Loucy (cell line): ENCODE data around the gene ABLIM1.

Experiments used
- H2AFZ ChIP-seq: fragments of 200-600 bp; sonication (generic); 2 replicates; pipeline ENCODE4 v1.6.0; 2016; ENCODE audit warnings: antibody characterized with exemption, mild to moderate bottlenecking, low read length, moderate library complexity
- H3F3A ChIP-seq: fragments of 200-600 bp; 2 replicates; pipeline ENCODE4 v1.6.0; 2016; ENCODE audit warnings: antibody characterized with exemption, low read depth, mild to moderate bottlenecking
- H3K27me3 ChIP-seq: fragments of 200-600 bp; sonication (generic); 2 replicates; pipeline ENCODE4 v1.6.1; 2014; ENCODE audit warnings: low read length, mild to moderate bottlenecking; ENCODE audit not compliant: insufficient read depth, poor library complexity, severe bottlenecking
- H3K36me3 ChIP-seq: fragments of 200-600 bp; sonication (generic); 2 replicates; pipeline ENCODE4 v1.6.1; 2016; ENCODE audit warnings: low read length; ENCODE audit not compliant: insufficient read depth
- H3K4me1 ChIP-seq: fragments of 200-600 bp; sonication (generic); 2 replicates; pipeline ENCODE4 v1.5.1; 2014; ENCODE audit warnings: low read length, mild to moderate bottlenecking; ENCODE audit not compliant: insufficient read depth, poor library complexity, severe bottlenecking
- H3K4me2 ChIP-seq: fragments of 200-600 bp; sonication (generic); 2 replicates; pipeline ENCODE4 v1.6.0; 2014; ENCODE audit warnings: antibody characterized with exemption, low read length, low read depth, mild to moderate bottlenecking; ENCODE audit not compliant: poor library complexity, severe bottlenecking
- H3K4me3 ChIP-seq: fragments of 200-600 bp; sonication (generic); 2 replicates; pipeline ENCODE4 v1.5.1; 2014; ENCODE audit warnings: low read length, mild to moderate bottlenecking, mixed read lengths; ENCODE audit not compliant: poor library complexity, severe bottlenecking
- H3K79me2 ChIP-seq: fragments of 200-600 bp; sonication (generic); 2 replicates; pipeline ENCODE4 v1.6.1; 2014; ENCODE audit warnings: low read length; ENCODE audit not compliant: insufficient read depth
- H3K9ac ChIP-seq: fragments of 200-600 bp; sonication (generic); 2 replicates; pipeline ENCODE4 v1.6.0; 2014; ENCODE audit warnings: mild to moderate bottlenecking, low read depth, low read length, moderate library complexity; ENCODE audit not compliant: poor library complexity, severe bottlenecking
- H3K9me2 ChIP-seq: fragments of 200-600 bp; sonication (generic); replicated peaks from 2 replicates; pipeline ENCODE4 v1.6.1; 2016; ENCODE audit warnings: low read depth, low read length, mixed read lengths
- H3K9me3 ChIP-seq: fragments of 200-600 bp; sonication (generic); 2 replicates; pipeline ENCODE4 v1.6.1; 2014; ENCODE audit warnings: mild to moderate bottlenecking, antibody characterized with exemption, low read length, low read depth; ENCODE audit not compliant: insufficient read depth
- H4K20me1 ChIP-seq: fragments of 200-600 bp; sonication (generic); 2 replicates; pipeline ENCODE4 v1.6.0; 2014; ENCODE audit warnings: antibody characterized with exemption, low read length, mild to moderate bottlenecking; ENCODE audit not compliant: insufficient read depth, poor library complexity, severe bottlenecking
- CTCF ChIP-seq: fragments of 200-600 bp; sonication (generic); conservative IDR thresholded peaks from 2 replicates; pipeline ENCODE4 v1.5.1; 2014; ENCODE audit warnings: mild to moderate bottlenecking, antibody characterized with exemption, low read length
- EZH2phosphoT487 ChIP-seq: fragments of 200-600 bp; IDR thresholded peaks from 2 replicates; pipeline ENCODE4 v1.6.1; 2018; ENCODE audit warnings: antibody characterized with exemption, mild to moderate bottlenecking, moderate library complexity, borderline replicate concordance

ABLIM1 gene

GRCh38 chr10:114525368-114525949, 132.6 kb downstream of the ABLIM1 start:
- no peak for TF ChIP-seq CTCF
- TF ChIP-seq EZH2phosphoT487: no peak
- peaks cover 59% of the 10 kb centered on the region for H3K4me1 ChIP-seq
- peaks cover 53% of the 10 kb centered on the region for H3K79me2 ChIP-seq
- no peaks in the 10 kb centered on the region; the same call in 1 of the 2 replicates for H3K36me3 ChIP-seq
- H2AFZ ChIP-seq: no peak overlapping the region
- H3F3A ChIP-seq: peaks cover 15% of the 10 kb centered on the region; the same call in 1 of the 2 replicates
- H3K4me2 ChIP-seq: peak overlapping the region; percentile 73
- H3K9ac ChIP-seq: peak overlapping the region; percentile 62
- H3K9me2 ChIP-seq: no peaks in the 10 kb centered on the region
- H4K20me1 ChIP-seq: peaks cover 40% of the 10 kb centered on the region
- H3K27me3 ChIP-seq: no peaks in the 10 kb centered on the region
- peak overlapping the region; percentile 70 for H3K4me3 ChIP-seq
- no peaks in the 10 kb centered on the region for H3K9me3 ChIP-seq

- peak overlapping the region; percentile 70 for H3K4me3 ChIP-seq
- H3K36me3 ChIP-seq: peaks cover 4% of the 10 kb centered on the region; the same call in 1 of the 2 replicates
- H3K9ac ChIP-seq: peak overlapping the region; percentile 14
- H3K9me2 ChIP-seq: no peaks in the 10 kb centered on the region
- H3K4me2 ChIP-seq: peak overlapping the region; percentile 73
- H4K20me1 ChIP-seq: peaks cover 46% of the 10 kb centered on the region
- H3K4me1 ChIP-seq: peaks cover 72% of the 10 kb centered on the region
- H2AFZ ChIP-seq: no peak overlapping the region
- no peak for TF ChIP-seq CTCF
- no peak for TF ChIP-seq EZH2phosphoT487
- no peaks in the 10 kb centered on the region for H3K27me3 ChIP-seq
- H3F3A ChIP-seq: peaks cover 15% of the 10 kb centered on the region; the same call in 1 of the 2 replicates
- H3K79me2 ChIP-seq: peaks cover 69% of the 10 kb centered on the region
- no peaks in the 10 kb centered on the region for H3K9me3 ChIP-seq
These were observed 134.2 kb downstream of the ABLIM1 start for GRCh38 chr10:114523876-114524275.

- no peaks in the 10 kb centered on the region for H3K27me3 ChIP-seq
These were observed 136.8 kb downstream of the ABLIM1 start for GRCh38 chr10:114521255-114521654.

More at GRCh38 chr10:114521255-114521654, 136.8 kb downstream of the ABLIM1 start:
- peaks cover 95% of the 10 kb centered on the region for H3K79me2 ChIP-seq
- H3K36me3 ChIP-seq: peaks cover 4% of the 10 kb centered on the region; the same call in 1 of the 2 replicates
- TF ChIP-seq CTCF (no peak), EZH2phosphoT487 (no peak)
- no peak overlapping the region for H2AFZ ChIP-seq
- H4K20me1 ChIP-seq: peaks cover 62% of the 10 kb centered on the region
- no peak overlapping the region for H3K4me3 ChIP-seq
- H3K9me2 ChIP-seq: no peaks in the 10 kb centered on the region
- H3F3A ChIP-seq: 0 out of 2 replicates have a peak, but pooled peaks cover 6% of the 10 kb centered on the region
- peak overlapping the region; percentile 73 for H3K4me2 ChIP-seq
- H3K4me1 ChIP-seq: peaks cover 82% of the 10 kb centered on the region
- H3K9me3 ChIP-seq: no peaks in the 10 kb centered on the region
- H3K9ac ChIP-seq: no peak overlapping the region
